ENCODE data around the gene MALL. TPM values are rescaled to one million over a fixed set of nuclear protein-coding genes. Genes with fewer than 3 reads are reported as not detected.

Gene MALL
- total RNA-seq, 1 donor from 2014 or later = 35.7 TPM

GRCh38 chr2:110106642-110107041 lies 9.0 kb downstream of the MALL start:
- no peak for DNase-seq (ENCODE audit: low read depth)
- H3K4me3 ChIP-seq (ENCODE audit: low read depth, low read length) = no peak overlapping the region
- TF ChIP-seq, protein P1, sequence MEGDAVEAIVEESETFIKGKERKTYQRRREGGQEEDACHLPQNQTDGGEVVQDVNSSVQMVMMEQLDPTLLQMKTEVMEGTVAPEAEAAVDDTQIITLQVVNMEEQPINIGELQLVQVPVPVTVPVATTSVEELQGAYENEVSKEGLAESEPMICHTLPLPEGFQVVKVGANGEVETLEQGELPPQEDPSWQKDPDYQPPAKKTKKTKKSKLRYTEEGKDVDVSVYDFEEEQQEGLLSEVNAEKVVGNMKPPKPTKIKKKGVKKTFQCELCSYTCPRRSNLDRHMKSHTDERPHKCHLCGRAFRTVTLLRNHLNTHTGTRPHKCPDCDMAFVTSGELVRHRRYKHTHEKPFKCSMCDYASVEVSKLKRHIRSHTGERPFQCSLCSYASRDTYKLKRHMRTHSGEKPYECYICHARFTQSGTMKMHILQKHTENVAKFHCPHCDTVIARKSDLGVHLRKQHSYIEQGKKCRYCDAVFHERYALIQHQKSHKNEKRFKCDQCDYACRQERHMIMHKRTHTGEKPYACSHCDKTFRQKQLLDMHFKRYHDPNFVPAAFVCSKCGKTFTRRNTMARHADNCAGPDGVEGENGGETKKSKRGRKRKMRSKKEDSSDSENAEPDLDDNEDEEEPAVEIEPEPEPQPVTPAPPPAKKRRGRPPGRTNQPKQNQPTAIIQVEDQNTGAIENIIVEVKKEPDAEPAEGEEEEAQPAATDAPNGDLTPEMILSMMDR (conservative IDR thresholded peaks at IDR 0.05; ENCODE audit: low read depth, low read length) = no peak

DNA sequence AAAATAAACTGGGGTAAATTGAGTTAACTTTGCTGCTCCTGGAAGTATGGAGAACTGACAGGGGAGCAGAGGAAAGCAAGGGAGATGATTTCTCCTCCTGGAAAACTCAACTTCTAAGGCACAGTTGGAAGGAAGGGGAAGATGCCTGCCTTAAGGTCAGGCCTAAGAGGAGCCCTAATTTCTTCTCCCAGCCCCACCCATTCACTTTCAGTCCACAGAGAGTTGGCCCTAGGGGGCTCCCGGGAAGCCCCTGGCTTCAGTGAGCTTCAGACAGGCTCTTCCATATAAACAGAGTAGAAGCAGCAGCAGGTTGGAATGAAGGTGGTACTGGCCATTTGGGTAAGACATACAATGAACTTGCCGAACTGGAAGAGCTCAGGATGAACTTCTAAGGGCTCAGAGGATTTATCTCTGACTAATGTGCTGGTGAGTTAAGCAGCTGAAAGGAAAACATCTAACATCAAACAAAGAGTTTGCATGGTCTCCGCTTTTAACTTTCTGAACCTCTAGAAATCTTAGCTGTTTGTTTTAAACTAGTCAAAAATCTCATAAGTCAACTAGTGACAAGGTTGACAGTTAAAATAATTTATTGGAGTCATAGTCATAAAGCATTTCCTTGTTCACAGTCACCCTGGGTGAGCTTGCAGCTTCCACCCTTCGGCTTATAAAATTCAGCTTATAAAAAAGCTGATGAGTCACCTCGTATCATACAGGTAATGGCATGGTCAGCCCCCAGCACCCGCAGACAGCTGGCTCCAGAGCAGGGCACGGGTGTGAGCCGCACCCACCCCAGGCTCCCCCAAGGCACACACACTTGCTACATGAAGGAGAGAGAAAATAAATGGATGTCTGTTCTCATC lies 9.8 kb downstream of the MALL start:
- TF ChIP-seq, protein P1 (conservative IDR thresholded peaks at IDR 0.05; ENCODE audit: low read depth, low read length) = no peak
- H3K4me3 ChIP-seq (ENCODE audit: low read depth, low read length) = no peak overlapping the region
- no peak for DNase-seq (ENCODE audit: low read depth)

- DNase-seq (ENCODE audit: low read depth) = no peak
- TF ChIP-seq, protein P1 (conservative IDR thresholded peaks at IDR 0.05; ENCODE audit: low read depth, low read length) = no peak
- H3K4me3 ChIP-seq (ENCODE audit: low read depth, low read length) = no peak overlapping the region
These were observed 10.4 kb downstream of the MALL start for GRCh38 chr2:110105183-110105582.

GRCh38 chr2:110104025-110104771 lies 11.4 kb downstream of the MALL start:
- TF ChIP-seq, protein P1 (conservative IDR thresholded peaks at IDR 0.05; ENCODE audit: low read depth, low read length) = no peak
- H3K4me3 ChIP-seq (ENCODE audit: low read depth, low read length) = no peak overlapping the region
- peak; percentile 98 for DNase-seq (ENCODE audit: low read depth)

GRCh38 chr2:110103061-110103961 lies 12.3 kb downstream of the MALL start:
- TF ChIP-seq, protein P1 (conservative IDR thresholded peaks at IDR 0.05; ENCODE audit: low read depth, low read length) = no peak
- H3K4me3 ChIP-seq (ENCODE audit: low read depth, low read length) = no peak overlapping the region

DNA sequence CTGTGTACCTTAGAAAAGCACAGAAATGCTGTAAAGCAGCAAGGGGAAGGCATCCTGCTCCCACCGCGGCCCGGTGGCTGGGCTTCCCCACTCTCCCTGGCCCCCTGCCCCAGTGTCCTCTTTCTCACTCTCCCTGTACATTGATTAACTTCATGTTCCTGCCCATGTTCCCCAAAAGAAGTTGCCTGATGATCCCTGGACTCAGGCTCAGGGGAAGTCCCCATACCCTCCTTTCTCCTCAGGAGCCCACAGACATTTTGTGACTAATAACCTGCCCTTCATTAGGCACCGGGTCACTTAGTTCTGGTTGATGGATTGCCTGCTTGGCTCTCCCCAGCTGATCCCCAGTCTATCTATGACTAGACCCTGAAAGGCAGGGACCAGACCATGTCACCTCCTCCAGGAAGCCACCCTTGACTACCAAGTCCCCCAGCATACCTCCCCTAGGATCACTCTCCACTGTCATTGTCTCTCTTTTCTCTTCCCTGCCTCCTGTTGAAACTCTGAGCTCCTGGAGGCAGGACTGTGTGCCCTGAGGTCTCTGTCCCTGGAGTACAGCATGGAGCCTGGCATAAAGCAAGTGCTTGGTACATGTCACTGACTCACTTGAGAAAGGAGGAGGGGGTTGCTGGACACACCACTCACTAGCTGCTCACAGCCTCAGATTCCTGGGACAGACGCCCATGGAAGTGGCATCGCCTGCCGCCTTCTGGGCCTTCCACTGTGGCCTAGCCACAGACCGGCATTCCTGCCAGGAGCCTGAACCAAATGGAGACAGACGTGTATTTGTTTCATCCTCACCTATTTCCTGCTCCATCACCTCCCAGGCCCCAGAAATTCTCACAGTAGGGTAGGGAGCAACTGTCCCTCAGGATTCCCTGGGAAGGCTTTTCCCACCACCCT lies 13.5 kb downstream of the MALL start:
- TF ChIP-seq, protein P1 (conservative IDR thresholded peaks at IDR 0.05; ENCODE audit: low read depth, low read length) = no peak
- peak; percentile 80 for DNase-seq (ENCODE audit: low read depth)
- peak overlapping the region; percentile 17 for H3K4me3 ChIP-seq (ENCODE audit: low read depth, low read length)

More at GRCh38 chr2:110103061-110103961, 12.3 kb downstream of the MALL start:
- DNase-seq (ENCODE audit: low read depth) = no peak
